Measurements from ENCODE around the gene SLC27A5.
A peak's percentile ranks its signal among the peaks of the same experiment; 100 is the strongest.
"Not testable (repeated sequence)": the region's sequence is repeated elsewhere in the genome, so short reads cannot be mapped to it uniquely, and the experiment has no call there.

SLC27A5 gene

DNA sequence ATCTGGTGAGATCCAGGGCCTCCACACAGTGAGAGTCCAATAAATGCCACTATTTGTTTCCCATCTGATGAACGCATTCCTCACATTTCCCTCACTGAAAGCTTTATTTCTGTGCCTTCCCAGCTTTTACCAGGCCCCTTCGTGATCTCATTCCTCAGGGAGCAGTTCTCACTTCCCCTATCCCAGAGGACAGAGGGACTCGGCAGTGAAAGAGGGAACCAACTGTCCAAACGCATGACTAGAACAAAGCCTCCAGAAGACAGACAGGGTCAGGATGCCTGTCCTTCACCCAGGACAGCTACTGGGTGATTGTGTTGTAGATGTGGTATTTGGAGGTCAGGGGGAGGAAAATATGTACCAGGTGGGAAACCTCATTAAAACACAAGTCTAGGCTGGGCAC, 9.9 kb upstream of the SLC27A5 start:
- no peak for DNase-seq

DNA sequence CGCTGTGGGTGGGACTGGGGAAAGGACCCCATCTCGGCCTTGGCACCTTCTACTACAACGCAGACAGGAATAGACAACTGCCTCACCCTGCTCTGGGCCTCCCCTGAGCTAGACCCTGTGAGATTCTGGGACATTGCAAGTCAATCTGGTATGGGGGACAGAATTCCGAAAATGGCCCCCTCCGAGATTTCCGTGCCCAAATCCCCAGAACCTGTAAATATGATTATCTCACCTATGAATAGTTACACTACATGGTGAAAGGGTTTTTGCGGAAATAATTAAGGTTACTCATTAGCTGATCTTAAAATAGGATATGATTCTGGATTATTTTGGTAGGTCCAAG, 8.4 kb upstream of the SLC27A5 start:
- no peak for DNase-seq

DNA sequence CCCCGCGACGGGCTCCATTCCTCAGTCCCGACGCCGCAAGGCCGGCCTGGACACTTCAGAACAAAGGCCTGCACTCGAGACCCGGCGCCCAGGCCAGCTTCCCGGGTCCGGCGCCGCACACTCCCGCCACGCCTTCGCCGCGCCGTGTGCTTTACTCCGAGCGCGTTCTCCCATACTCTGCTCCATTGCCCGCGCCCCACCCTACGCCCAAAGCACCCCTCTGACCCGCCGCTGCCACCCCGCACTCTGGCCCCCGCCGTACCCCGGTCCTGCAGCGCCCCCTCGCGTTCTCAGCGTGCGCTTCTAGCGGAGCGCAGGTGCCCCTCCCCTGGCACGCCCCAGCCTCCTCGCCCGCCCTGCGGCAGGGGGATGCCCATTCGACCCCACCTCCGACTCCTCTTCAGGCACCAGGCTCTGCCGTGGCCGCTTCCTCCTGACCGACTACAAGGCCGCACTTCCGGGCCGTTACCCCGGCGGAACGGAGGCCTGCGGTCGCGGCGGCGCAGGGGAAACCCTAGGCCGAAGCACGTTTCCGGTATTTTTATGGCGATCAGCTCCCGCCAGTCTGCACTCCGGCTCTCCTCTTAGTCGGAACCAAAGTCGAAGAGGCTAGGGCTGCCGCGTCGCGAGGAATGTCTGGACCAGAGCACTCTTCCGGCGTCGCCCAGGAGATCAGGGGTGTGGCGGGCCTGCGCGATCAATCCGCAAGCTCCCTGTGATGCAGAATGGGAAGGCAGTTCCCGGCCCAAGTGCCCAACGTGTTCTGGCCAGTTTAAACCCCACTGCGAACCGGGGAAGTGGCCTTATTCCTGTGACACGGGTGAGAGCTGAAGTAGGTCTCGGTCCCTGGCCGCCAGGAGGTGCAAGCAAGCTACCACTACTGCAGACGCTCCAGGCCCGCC, 7.8 kb upstream of the SLC27A5 start, which contains the start of gene ZBTB45:
Gene ZBTB45, minus strand, starts transcription at position 456 of the 902 bp plus-strand sequence. CDS start 2,137 bp downstream, outside the sequence.
- peak; percentile 93 to 97 for DNase-seq

DNA sequence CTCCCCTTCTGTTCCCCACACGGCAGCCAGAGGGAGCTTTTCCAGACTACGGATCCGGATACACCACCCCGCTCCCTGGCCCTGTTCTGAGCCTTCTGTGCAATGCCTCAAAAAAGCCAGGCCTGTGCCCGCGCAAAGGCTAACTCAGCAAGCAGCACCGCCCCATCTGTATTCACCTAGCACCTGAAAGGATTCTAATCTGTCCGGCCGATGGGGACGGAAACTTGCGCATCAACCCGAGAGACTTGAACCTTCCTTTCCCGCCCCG, 7.2 kb upstream of the SLC27A5 start:
- DNase-seq, result peak; percentile 63 to 66

DNA sequence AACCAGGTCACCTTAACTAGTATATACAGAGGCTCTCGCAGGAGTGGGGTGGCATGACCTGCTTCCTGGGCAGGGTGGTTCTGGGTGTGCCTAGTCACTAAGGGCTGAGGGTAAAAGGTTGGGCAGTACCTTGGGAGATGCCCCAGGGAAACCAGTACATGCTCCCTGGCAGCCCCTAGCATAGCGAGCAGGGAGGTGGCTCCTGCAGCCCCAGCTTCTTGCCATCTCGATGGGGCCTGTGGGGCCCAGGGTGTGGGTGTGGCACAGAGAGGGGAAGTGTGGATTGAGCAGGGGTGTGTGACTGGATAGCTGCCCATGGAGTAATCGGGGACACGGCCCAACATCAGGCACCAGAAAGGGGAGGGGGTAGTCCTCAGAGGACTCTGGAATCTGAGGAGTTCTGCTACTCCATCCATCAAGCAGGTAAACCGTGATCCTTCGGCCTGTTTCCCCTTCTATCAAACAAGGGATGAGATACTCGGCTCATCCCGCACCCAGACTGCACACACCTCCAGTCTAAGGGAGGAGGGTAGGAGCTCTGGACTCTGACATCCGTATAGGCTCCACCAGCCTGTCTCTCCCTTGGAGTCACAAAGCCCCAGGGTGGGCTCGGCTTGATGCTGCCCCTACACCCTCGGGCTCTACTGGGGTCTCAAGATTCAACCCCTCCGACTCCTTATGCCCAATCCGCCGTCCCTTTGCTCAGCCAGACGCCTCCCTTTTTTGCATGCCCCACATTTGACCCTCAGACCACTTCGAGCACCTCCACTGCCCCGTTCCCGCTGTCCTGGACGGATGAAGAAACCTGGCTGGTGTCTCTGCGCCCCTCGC, 6.7 kb upstream of the SLC27A5 start:
- DNase-seq, result no peak

DNA sequence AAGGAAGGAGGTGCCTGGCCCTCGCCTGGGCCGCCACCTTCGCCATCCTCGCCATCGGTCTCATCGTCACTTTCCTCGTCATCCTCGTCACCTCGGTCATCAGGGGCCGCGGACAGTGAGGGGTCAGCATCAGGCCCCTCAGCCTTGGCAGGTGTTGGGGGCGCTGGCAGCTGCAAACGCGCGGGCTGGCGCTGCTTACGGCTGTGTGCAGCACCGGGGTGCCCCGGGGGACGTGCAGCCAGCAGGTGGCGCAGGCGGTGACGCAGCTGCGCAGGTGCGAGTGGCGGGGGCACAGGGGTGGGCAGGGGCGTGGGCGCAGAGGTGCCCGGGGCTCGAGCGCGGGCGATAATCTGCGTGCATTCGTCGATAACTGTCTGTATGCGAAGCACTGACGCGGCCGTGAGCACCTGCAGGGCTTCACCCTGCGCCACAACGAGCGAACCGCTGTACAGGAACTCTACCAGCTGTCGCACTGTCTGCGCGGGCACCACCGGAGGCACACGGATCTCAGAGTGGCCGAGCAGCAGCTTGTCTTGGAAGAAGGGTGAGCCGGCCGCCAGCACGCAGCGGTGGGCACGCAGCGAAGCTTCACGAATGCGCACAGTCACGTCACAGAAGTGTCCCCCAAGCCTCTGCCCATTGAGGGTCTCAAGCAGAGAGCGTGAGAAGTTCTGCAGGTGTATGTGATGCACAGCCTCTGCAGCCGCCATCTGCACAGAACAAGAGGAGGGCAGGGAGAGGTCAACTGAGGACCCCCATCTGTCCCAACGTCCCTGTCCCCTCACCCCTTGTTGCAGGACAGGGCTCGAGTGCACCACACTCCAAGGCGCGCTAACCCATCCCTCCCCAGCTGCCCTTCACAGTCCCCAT, 5.4 kb upstream of the SLC27A5 start:
- DNase-seq, result no peak

DNA sequence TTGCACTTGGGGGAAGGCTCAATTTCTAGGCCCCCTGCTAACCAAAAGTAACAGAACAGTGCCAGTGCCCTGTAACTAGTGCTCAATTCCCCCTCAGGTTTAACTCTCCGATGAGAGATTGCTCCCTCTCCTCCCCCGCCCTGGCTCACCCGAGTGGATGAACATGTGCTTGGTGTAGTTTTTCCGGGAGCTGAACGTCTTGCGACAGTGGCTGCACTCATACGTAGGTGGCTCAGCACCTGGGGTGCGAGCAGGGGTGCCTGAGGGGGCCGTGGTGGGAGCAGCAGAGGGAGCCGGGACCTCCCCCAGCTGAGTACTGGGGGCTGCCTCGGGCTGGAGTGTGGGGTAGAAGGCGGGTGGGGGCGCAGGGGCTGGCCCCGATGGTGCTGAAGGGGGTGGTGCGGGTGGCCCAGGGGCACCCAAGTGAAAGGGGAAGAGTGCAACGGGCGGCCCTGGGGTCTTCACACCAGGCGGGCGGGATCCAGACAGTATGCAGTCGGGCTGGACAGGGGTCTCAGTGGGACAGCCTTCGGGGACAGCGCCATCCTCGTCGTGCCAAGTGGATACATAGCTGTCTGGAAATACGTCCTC, 4.5 kb upstream of the SLC27A5 start:
- no peak for DNase-seq

DNA sequence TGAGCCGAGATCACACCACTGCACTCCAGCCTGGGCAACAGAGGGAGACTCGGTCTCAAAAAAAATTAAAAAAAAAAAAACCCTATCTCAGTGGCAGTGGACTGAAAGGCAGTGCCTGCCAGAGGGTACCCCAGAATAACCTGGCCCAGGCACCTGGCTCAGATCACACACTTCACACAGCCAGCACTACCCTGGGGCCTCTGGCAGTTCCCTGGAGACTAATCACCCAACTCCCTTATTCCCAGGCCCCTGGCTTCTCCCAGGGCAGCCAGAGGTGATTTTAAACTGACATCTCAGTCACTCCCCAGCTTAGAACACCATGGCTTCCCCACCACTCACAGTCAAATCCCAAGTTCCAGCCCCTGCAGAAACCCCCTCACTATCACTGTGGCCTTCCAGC, 3.5 kb upstream of the SLC27A5 start:
- no peak for DNase-seq

DNA sequence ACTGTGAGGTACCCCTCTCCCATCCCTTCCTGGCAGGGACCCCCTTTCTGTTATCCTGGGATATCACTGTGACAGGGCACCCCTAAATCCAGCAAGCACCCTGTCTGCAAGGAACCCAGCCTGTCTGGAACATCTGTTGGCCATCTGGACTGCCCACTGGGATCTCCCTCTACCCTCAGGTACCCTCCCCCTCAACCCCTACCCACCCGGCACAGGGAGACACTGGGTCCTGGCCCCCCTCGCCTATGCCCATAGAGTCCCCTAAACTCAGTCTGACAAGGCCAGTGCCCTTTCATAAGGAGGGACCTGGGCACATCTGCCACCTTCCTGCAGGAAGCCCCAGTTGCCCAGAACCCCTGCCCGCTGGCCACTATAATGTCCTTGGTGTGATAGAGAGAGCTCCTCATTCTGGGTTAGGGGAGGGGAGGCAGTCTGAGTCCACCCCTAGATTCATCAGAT, 2.8 kb upstream of the SLC27A5 start:
- no peak for DNase-seq

DNA sequence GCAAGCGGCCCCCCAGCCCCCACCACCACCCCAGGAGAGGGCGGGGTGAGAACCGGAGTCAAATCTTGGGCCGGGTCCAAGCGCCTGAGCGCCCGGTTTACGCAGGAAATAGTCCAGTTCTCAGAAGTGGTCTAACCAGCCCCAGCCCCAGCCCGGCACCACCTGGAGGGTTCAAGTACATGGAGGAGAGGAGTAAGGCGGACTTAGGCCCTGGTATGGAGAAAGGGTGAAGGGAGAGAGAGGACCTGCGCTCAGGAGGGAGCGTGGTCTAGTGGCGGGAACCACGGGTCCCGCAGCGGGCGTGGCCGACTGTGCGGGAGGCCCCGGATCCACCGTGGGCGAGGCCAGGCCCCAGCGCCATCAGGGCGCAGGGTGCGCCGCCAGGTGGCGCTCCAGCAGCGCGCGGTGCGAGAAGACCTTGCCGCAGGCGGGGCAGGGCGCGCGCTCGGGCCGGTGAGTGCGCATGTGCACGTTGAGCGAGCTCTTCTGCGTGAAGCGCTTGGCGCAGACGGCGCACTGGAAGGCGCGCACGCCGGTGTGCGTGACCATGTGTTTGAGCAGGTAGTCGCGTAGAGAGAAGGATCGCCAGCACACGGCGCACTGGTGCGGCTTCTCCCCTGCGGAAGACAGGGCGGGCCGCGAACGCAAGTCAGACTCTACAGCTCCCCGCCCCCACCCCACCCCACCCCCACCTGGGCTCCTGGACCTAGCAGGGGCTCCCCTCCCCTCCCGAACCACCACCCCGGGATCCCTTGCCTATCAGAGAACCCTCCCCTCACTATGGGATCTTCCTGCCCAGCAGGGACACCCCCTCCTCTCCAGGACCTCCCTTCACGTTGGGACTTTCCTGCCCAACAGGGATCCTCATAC, 2.1 kb upstream of the SLC27A5 start:
- DNase-seq, result peak; percentile 66 to 72

DNA sequence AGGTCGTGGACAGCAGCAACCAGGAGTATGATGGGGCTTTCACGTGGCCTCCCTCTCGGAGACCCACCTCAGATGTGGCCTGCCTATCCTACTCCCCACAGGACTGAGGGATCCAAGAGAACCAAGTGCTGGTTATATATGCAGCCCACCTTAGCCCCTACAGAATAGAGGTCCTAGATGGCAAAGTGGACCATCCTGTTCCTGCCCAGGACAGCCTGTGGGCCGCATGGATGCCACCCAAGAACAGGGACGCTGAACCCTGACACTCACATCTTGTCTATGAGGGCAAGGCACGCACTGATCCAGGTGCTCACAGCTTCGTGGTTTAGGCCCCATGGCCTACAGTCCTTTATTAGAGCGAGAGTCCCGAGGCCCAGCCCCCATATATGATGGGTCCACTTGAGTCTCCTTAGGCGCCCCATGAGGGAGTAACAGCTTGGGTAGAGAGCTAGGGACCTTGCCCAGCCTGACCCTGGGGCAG, 1.5 kb upstream of the SLC27A5 start:
- DNase-seq, result no peak

DNA sequence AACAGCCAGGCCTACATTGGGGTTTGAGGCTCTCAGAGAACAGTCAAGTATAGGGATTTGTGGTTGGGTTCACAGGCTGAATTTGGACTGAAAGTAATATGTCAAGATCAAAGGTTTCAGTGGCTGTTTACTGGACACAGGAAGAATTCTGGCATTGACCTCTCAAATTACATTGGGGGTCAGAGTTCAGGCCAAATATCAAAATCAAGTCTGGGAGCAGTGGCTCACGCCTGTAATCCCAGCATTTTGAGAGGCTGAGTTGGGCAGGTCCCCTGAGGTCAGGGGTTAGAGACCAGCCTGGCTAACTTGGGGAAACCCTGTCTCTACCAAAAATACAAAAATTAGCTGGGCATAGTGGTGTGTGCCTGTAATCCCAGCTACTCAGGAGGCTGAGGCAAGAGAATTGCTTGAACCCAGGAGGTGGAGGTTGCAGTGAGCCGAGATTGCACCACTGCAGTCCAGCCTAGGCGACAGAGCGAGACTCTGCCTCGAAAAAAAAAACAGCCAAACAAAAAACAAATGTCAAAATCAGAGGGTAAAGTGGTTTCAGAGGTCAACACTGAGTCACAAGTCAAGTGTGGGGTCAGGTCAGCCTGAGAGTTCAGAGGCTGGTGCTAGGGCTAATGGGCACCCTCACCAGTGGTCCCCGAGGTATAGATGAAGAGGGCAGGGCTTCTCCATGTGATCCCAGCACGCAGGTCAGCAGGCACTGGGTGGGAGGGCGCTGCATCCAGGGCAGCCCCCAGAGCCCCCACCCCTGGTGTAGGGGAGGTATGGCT, 1.5 kb downstream of the SLC27A5 start:
- no peak for DNase-seq

DNA sequence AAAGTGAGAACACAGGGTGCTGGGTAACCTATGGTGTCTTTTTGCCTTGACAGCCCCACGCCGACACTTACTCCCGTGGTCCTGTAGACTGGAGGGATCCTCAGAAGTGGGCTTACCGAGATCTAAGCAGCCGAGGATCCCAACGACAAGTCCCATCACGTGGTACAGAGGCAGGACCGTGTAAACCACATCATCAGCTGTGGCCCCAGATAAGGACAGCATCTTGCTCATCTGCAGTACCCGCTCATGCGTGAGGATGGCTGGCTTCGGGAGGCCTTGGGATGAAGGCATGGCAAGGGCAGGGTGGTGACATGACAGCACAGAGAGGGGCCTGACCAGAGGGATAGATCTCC, 2.1 kb downstream of the SLC27A5 start:
- no peak for DNase-seq

DNA sequence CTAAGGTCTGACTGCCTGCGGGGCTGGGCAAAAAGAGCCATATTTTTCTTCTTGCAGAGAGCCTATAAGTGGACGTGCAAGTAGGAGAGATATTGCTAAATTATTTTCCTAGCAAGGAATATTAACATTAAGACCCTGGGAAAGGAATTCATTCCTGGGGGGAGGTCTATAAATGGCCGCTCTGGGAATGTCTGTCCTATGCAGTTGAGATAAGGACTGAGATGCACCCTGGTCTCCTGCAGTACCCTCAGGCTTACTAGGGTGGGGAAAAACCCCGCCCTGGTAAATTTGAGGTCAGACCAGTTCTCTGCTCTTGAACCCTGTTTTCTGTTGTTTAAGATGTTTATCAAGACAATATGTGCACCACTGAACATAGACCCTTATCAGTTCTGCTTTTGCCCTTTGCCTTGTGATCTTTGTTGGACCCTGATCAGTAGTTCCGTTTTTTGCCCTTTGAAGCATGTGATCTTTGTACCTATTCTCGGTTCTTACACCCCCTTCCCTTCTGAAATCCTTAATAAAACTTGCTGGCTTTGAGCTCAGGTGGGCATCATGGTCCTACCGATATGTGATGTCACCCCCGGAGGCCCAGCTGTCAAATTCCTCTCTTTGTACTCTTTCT, 4.1 kb downstream of the SLC27A5 start:
- DNase-seq, result not testable (repeated sequence)

DNA sequence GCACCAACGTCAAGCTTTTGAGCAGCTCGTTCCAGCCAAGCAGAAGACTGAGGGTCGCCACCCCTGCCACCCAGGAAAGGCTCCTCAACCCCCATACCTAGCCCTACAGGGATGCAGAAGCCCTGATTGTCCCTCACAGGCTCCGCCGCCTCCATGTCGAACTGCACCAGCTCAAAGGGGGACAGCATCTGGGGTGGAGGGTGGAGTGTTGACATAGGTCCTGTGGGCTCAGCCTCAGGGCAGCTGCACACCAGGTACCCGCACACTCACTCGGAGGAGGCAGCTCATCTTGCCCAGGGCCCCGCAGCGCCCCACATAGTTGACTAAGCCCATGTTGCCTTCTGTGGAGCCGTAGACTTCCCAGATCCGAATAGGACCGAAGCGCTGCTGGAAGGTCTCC, 11.6 kb downstream of the SLC27A5 start:
- no peak for DNase-seq

DNA sequence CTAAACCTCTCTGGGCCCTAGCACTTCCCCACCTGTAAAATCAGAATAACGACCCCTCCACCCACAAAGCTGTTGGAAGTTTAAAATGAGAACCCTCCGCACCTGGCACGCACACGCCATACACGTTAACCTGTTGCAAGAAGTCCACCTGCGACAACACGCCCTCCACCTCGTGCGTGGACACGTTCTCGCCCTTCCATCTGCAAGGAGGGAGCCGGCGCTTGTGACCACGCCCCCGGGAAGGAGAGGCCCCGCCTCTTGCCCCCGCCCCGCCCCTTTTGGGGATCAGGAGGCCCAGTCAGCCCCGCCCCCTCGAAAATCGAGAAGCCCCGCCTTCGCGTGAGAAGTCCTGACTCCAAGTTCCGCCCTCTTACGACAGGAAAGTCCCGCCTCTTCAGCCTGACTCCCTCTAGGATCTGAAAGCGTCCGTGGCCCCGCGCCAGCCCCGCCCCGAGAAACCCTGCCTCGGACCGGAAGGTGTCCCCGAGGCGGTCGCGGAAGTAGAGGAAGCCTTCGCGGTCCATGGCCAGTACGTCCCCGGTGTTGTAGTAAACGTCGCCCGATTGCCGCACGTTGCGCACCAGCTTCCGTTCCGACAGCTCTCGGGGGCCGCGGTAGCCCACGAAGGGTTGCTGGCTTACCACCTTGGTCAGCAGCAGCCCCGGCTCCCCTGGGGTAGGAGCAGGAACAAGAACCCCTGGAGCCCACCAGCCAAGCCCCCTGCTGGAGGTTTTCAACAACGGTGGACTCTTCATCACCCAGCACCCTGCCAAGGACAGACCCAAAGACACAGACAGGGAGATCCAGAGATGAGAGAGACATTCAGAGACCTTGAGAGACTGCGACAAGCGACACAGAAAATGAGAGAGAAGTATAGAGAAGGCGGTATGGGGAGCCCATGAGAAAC, 12.5 kb downstream of the SLC27A5 start:
- peak; percentile 92 to 93 for DNase-seq

DNA sequence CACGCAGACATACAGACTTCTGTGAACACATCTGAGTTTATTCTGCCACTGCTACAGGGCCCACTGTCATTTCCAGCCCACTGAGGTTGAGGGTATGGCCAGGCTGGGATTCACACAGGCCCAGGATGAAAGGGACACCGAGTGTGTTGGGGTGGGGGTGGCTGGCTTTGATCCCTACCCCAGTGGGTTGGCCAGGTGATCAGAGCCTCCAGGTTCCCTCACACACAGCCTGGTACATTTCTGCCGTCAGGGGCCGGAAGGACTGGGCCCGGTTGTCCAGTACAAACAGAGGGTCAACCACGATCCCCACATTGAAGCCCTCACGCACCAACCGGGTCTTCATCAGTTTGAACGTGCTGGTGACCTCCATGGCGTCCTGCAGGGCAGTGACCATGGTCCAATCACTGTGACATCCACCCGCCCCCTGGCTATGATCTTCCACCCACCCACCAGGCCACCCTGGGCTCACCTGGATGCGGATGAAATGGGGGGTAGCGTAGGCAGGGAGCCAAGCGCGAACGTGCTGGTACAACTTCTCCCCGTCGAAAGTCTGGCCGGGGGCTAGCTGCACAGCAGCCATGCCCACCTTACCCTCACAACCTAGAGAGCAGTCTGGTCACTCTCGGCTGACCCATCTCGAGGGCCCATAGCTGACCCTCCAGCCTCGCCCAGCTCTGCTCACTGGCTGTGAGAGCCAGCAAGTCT, 13.3 kb downstream of the SLC27A5 start:
- no peak for DNase-seq

DNA sequence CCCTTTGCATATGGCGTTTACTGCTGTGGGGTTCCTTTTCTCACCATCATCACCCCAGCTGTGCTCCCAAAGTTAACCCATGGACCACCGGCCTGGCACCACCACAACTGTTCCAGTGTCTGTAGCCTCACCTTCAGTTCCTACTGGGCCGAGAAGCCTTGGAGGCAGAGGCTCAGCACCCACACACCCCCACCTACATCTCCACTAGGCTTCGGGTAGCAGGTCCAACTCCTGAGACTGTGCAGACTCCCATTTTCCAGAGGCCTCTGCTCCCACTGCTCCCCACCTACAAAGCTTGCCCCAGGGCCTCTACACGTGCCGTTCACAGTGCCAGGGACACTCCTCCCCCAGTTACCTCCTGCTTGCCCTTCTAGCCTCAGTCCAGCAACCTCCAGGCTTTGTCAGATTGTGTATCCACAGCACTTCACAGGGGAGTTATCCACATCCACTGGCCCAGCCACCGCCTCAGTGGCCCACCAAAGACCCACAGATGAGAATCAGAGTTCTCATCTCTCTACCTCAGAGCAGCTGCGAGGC, 14.1 kb downstream of the SLC27A5 start:
- DNase-seq, result no peak
